HepG2 (cell line): ENCODE measurements around the gene TMC8. TPM values are rescaled to one million over a fixed set of nuclear protein-coding genes. Genes with fewer than 3 reads are reported as not detected.

Experiments
- AKAP8 ChIP-seq: sonication (generic); formaldehyde crosslinking; IDR thresholded peaks from 2 replicates; pipeline ENCODE4 v1.5.1; 2020; ENCODE audit warnings: mild to moderate bottlenecking, missing genetic modification reagents
- CENPT ChIP-seq: sonication (generic); formaldehyde crosslinking; IDR thresholded peaks from 2 replicates; pipeline ENCODE4 v1.8.0; 2022; ENCODE audit warnings: low read depth, mild to moderate bottlenecking, moderate library complexity, missing genetic modification reagents
- ELF1 ChIP-seq: sonication (generic); formaldehyde crosslinking; IDR thresholded peaks from 2 replicates; pipeline ENCODE4 v1.4.0; 2020; ENCODE audit warnings: missing genetic modification reagents
- FOXO1 ChIP-seq: sonication (generic); formaldehyde crosslinking; IDR thresholded peaks from 2 replicates; pipeline ENCODE4 v1.4.0; 2020; ENCODE audit warnings: missing genetic modification reagents
- GATAD1 ChIP-seq: IDR thresholded peaks from 2 replicates; pipeline ENCODE4 v1.6.1; 2016; ENCODE audit warnings: missing genetic modification reagents, missing compliant biosample characterization
- GATAD2A ChIP-seq: IDR thresholded peaks from 2 replicates; pipeline ENCODE4 v1.6.1; 2016
- HOXA3 ChIP-seq: sonication (generic); formaldehyde crosslinking; IDR thresholded peaks from 2 replicates; pipeline ENCODE4 v1.5.0; 2020; ENCODE audit warnings: missing genetic modification reagents
- NR2F1 ChIP-seq, 2 experiments: fragments of 450-650 bp in 1 of 2; formaldehyde crosslinking in 1 of 2; IDR thresholded peaks; 2 replicates each; pipeline versions ENCODE4 v1.5.0 to v1.6.1; 2016 to 2020; ENCODE audit warnings: mild to moderate bottlenecking in 1 of 2, missing compliant biosample characterization in 1 of 2, missing genetic modification reagents in 1 of 2, moderate library complexity in 1 of 2
- NR2F6 ChIP-seq, 2 experiments: IDR thresholded peaks; 2 replicates each; pipeline ENCODE4 v1.6.1; 2016; ENCODE audit warnings: antibody characterized with exemption in 1 of 2, mild to moderate bottlenecking in 1 of 2
- PHF20 ChIP-seq: sonication (generic); formaldehyde crosslinking; IDR thresholded peaks from 2 replicates; pipeline ENCODE4 v1.5.0; 2020; ENCODE audit warnings: mild to moderate bottlenecking, missing genetic modification reagents
- RCOR2 ChIP-seq: IDR thresholded peaks from 2 replicates; pipeline ENCODE4 v1.6.1; 2016; ENCODE audit warnings: missing biosample characterization, missing genetic modification reagents
- RFXANK ChIP-seq: IDR thresholded peaks from 2 replicates; pipeline ENCODE4 v1.6.1; 2016
- STAG1 ChIP-seq: sonication (generic); formaldehyde crosslinking; IDR thresholded peaks from 2 replicates; pipeline ENCODE4 v1.4.0; 2020; ENCODE audit warnings: missing genetic modification reagents
- XRCC5 ChIP-seq: fragments of 200-400 bp; formaldehyde crosslinking; optimal IDR thresholded peaks from 2 replicates; pipeline ENCODE3; 2017; ENCODE audit warnings: mild to moderate bottlenecking, low read length
- ZBTB7B ChIP-seq: sonication (generic); formaldehyde crosslinking; IDR thresholded peaks from 2 replicates; pipeline ENCODE4 v1.4.0; 2020; ENCODE audit warnings: missing genetic modification reagents
- ZC3H4 ChIP-seq: sonication (generic); formaldehyde crosslinking; IDR thresholded peaks from 2 replicates; pipeline ENCODE4 v1.4.0; 2020; ENCODE audit warnings: missing genetic modification reagents, borderline replicate concordance
- ZKSCAN5 ChIP-seq: sonication (generic); formaldehyde crosslinking; IDR thresholded peaks from 2 replicates; pipeline ENCODE4 v1.5.1; 2020; ENCODE audit warnings: mild to moderate bottlenecking, missing genetic modification reagents
- ZNF839 ChIP-seq: sonication (generic); formaldehyde crosslinking; IDR thresholded peaks from 2 replicates; pipeline ENCODE4 v1.4.0; 2020; ENCODE audit warnings: missing genetic modification reagents, mild to moderate bottlenecking, borderline replicate concordance
- polyA plus RNA-seq, 8 experiments: library from polyadenylated mRNA; depleted of rRNA in 3 of 8; stranded (reverse) in 7 of 8; unstranded in 1 of 8; fragments of >200 nt; fragmentation: Illumina TruSeq in 4 of 8; extraction: Trizol in 4 of 8; gene quantifications; 2 replicates each; pipeline versions ENCODE4 v1.2.1 to v1.2.3, GENCODE V29; 2011 to 2016; ENCODE audit warnings: low read depth in 4 of 8, missing spikeins in 1 of 8, mixed read lengths in 1 of 8; ENCODE audit not compliant: insufficient read depth in 1 of 8
- total RNA-seq, 5 experiments: library from RNA; depleted of rRNA; stranded (reverse); fragments of >200 nt; fragmentation: Illumina TruSeq; extraction: Trizol; gene quantifications; 2 replicates each; pipeline ENCODE4 v1.2.3, GENCODE V29; 2016; ENCODE audit warnings: low read depth in 1 of 5
- TF ChIP-seq, protein P1 (sequence below): IDR thresholded peaks from 2 replicates; pipeline ENCODE4 v1.6.1; 2016; ENCODE audit warnings: missing compliant biosample characterization, missing genetic modification reagents, borderline replicate concordance
- TF ChIP-seq, protein P2 (sequence below): sonication (generic); formaldehyde crosslinking; IDR thresholded peaks from 2 replicates; pipeline ENCODE4 v1.4.0; 2020; ENCODE audit warnings: low read depth, mild to moderate bottlenecking, missing genetic modification reagents
- TF ChIP-seq, protein P3 (sequence below): sonication (generic); formaldehyde crosslinking; IDR thresholded peaks from one replicate; pipeline ENCODE4 v1.5.1; 2020; ENCODE audit warnings: mild to moderate bottlenecking, missing genetic modification reagents; ENCODE audit errors: not compliant biosample characterization

Gene TMC8
- total and polyA plus RNA-seq, 2 of the 13 experiments (the other 11 are each of a cell fraction or from before 2014, with no cell fraction given), result 0.53 to 7.8 TPM

DNA sequence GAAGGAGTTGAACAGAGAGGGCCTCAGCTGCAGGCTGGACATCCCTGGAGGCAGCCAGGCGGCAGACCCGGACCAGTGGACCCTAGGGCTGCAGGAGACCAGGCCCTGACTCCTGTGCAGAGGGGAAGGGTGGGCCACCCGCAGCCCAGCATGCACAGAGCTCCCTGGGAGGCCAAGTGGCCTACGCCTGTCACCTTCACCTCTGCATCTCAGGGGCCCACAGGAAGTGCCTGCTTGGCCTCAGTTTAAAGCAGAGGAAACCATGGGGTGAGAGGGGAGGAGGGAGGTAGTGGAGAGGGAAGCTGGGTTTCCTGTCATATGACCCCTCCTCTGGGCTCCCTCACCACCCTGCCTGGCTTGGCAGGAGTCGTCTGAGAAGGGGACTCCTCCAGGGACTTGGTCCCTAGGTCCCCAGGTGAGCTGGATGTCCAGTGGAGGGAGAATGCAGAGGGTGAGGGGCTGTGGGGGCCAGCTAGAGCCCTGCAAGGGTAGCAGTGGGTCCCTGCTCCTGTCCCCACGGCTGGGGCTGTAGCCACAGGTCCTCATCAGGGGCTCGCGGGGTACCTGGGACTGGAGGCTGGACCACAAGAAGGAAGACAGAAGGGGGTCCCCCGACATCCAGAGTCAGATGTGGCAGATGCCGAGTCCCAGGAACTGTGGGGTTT, at the start of gene TMC8 (continued):
- TF ChIP-seq, protein P1, sequence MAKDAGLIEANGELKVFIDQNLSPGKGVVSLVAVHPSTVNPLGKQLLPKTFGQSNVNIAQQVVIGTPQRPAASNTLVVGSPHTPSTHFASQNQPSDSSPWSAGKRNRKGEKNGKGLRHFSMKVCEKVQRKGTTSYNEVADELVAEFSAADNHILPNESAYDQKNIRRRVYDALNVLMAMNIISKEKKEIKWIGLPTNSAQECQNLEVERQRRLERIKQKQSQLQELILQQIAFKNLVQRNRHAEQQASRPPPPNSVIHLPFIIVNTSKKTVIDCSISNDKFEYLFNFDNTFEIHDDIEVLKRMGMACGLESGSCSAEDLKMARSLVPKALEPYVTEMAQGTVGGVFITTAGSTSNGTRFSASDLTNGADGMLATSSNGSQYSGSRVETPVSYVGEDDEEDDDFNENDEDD (CRISPR knock-in tag), result peak; percentile 68; the same call in 1 of the 2 replicates
- peak; percentile 49; the same call in 1 of the 2 replicates for TF ChIP-seq GATAD1 (CRISPR knock-in tag)
- TF ChIP-seq, protein P2, sequence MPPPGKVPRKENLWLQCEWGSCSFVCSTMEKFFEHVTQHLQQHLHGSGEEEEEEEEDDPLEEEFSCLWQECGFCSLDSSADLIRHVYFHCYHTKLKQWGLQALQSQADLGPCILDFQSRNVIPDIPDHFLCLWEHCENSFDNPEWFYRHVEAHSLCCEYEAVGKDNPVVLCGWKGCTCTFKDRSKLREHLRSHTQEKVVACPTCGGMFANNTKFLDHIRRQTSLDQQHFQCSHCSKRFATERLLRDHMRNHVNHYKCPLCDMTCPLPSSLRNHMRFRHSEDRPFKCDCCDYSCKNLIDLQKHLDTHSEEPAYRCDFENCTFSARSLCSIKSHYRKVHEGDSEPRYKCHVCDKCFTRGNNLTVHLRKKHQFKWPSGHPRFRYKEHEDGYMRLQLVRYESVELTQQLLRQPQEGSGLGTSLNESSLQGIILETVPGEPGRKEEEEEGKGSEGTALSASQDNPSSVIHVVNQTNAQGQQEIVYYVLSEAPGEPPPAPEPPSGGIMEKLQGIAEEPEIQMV, result no peak
- peak; percentile 53; the same call in 1 of the 2 replicates for TF ChIP-seq NR2F6 (IDR thresholded peaks at IDR 0.05)
- TF ChIP-seq NR2F6 (CRISPR knock-in tag; IDR thresholded peaks at IDR 0.05), result peak; percentile 81
- no peak for TF ChIP-seq FOXO1 (CRISPR knock-in tag)
- no peak for TF ChIP-seq ZC3H4 (CRISPR knock-in tag)
- 0 out of 2 replicates have a peak, but pooled peaks have one; percentile 29 for TF ChIP-seq ZNF839 (CRISPR knock-in tag)
- TF ChIP-seq HOXA3, result peak; percentile 74; the same call in 1 of the 2 replicates
- no peak for TF ChIP-seq ZKSCAN5 (CRISPR knock-in tag)
- peak; percentile 42; the same call in 1 of the 2 replicates for TF ChIP-seq RCOR2 (CRISPR knock-in tag)
- TF ChIP-seq GATAD2A (CRISPR knock-in tag), result peak; percentile 25; the same call in 1 of the 2 replicates
- no peak for TF ChIP-seq AKAP8 (CRISPR knock-in tag)
- no peak for TF ChIP-seq STAG1
- TF ChIP-seq ELF1 (CRISPR knock-in tag), result peak; percentile 74
- peak in 1 of 2 experiments; percentile 71; a peak in 1 of 4 replicates for TF ChIP-seq NR2F1 (CRISPR knock-in tag; IDR thresholded peaks at IDR 0.05)
- peak; percentile 53; the same call in 1 of the 2 replicates for TF ChIP-seq PHF20 (CRISPR knock-in tag)
- peak; percentile 18 for TF ChIP-seq XRCC5
- TF ChIP-seq, protein P3, sequence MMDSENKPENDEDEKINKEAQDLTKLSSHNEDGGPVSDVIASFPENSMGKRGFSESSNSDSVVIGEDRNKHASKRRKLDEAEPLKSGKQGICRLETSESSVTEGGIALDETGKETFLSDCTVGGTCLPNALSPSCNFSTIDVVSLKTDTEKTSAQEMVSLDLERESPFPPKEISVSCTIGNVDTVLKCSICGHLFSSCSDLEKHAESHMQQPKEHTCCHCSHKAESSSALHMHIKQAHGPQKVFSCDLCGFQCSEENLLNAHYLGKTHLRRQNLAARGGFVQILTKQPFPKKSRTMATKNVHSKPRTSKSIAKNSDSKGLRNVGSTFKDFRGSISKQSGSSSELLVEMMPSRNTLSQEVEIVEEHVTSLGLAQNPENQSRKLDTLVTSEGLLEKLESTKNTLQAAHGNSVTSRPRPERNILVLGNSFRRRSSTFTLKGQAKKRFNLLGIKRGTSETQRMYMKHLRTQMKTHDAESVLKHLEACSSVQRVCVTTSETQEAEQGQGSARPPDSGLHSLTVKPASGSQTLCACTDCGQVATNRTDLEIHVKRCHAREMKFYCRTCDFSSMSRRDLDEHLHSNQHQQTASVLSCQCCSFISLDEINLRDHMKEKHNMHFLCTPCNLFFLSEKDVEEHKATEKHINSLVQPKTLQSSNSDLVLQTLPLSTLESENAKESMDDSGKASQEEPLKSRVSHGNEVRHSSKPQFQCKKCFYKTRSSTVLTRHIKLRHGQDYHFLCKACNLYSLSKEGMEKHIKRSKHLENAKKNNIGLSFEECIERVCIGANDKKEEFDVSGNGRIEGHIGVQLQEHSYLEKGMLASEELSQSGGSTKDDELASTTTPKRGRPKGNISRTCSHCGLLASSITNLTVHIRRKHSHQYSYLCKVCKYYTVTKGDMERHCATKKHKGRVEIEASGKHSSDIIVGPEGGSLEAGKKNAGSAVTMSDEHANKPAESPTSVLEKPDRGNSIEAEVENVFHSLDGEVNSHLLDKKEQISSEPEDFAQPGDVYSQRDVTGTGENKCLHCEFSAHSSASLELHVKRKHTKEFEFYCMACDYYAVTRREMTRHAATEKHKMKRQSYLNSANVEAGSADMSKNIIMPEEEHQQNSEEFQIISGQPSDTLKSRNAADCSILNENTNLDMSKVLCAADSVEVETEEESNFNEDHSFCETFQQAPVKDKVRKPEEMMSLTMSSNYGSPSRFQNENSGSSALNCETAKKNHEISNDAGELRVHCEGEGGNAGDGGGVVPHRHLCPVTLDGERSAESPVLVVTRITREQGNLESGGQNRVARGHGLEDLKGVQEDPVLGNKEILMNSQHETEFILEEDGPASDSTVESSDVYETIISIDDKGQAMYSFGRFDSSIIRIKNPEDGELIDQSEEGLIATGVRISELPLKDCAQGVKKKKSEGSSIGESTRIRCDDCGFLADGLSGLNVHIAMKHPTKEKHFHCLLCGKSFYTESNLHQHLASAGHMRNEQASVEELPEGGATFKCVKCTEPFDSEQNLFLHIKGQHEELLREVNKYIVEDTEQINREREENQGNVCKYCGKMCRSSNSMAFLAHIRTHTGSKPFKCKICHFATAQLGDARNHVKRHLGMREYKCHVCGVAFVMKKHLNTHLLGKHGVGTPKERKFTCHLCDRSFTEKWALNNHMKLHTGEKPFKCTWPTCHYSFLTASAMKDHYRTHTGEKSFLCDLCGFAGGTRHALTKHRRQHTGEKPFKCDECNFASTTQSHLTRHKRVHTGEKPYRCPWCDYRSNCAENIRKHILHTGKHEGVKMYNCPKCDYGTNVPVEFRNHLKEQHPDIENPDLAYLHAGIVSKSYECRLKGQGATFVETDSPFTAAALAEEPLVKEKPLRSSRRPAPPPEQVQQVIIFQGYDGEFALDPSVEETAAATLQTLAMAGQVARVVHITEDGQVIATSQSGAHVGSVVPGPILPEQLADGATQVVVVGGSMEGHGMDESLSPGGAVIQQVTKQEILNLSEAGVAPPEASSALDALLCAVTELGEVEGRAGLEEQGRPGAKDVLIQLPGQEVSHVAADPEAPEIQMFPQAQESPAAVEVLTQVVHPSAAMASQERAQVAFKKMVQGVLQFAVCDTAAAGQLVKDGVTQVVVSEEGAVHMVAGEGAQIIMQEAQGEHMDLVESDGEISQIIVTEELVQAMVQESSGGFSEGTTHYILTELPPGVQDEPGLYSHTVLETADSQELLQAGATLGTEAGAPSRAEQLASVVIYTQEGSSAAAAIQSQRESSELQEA (CRISPR knock-in tag), result peak; percentile 53
- no peak for TF ChIP-seq RFXANK
- TF ChIP-seq ZBTB7B, result peak; percentile 86
- no peak for TF ChIP-seq CENPT
